ENCODE data around the gene EFCAB8. TPM values are rescaled to one million over a fixed set of nuclear protein-coding genes. Genes with fewer than 3 reads are reported as not detected.

The EFCAB8 gene
- total RNA-seq, 1 experiment from 2014 or later = 0.09 TPM

GRCh38 chr20:33005908-33006775 lies 147.4 kb downstream of the EFCAB8 start:
- WGBS (ENCODE audit: extremely low coverage, insufficient read length, low lambda C conversion rate) = no CpG with 5 or more reads among the region's 8 CpGs
- TF ChIP-seq CTCF (conservative IDR thresholded peaks at IDR 0.05) = no peak

More at GRCh38 chr20:33005908-33006775, 147.4 kb downstream of the EFCAB8 start:
- H3K9ac ChIP-seq (ENCODE audit: extremely low read depth, insufficient read length, low read length) = no peak overlapping the region
- no peak for DNase-seq
- no peak overlapping the region for H4K91ac ChIP-seq (ENCODE audit: insufficient read length, low read depth, low read length)
- H3K23me2 ChIP-seq (ENCODE audit: insufficient read length, low read depth, low read length, poor library complexity, severe bottlenecking) = no peaks in the 10 kb centered on the region
- H2BK5ac ChIP-seq (ENCODE audit: insufficient read length, low read length) = no peak overlapping the region
- no peak overlapping the region for H3K4me2 ChIP-seq (ENCODE audit: insufficient read depth, insufficient read length, low read length)
- H3K4me1 Mint-ChIP-seq = no peaks in the 10 kb centered on the region
- H4K5ac ChIP-seq (ENCODE audit: insufficient read length, low read depth, low read length) = no peak overlapping the region
- H2AFZ ChIP-seq (ENCODE audit: low read length) = no peak overlapping the region
- H3K9me3 Mint-ChIP-seq = peaks cover 5% of the 10 kb centered on the region in 2 experiments; a peak in 3 of 5 replicates
- no peaks in the 10 kb centered on the region for H3K9me3 ChIP-seq (ENCODE audit: control insufficient read depth, low read depth, low read length)
- H3K56ac ChIP-seq (ENCODE audit: insufficient read length, low read depth, low read length) = no peak overlapping the region
- no peak overlapping the region for H3K4ac ChIP-seq (ENCODE audit: low read depth, low read length)
- H3K27ac Mint-ChIP-seq = no peak overlapping the region
- H3K27ac ChIP-seq (ENCODE audit: insufficient read length, low read depth, low read length) = no peak overlapping the region
- no peaks in the 10 kb centered on the region for H3K4me1 ChIP-seq (ENCODE audit: insufficient read depth, low read length)
- no peak overlapping the region for H2AK5ac ChIP-seq (ENCODE audit: insufficient read length, low read length)
- no peaks in the 10 kb centered on the region for H3K79me2 ChIP-seq (ENCODE audit: insufficient read depth, low read length)
- no peak overlapping the region for H2BK15ac ChIP-seq (ENCODE audit: low read depth, low read length)
- H3K27me3 ChIP-seq (ENCODE audit: insufficient read depth, low read length) = no peaks in the 10 kb centered on the region
- H3K36me3 Mint-ChIP-seq (ENCODE audit: insufficient read depth in 1 of 3, low read depth in 3 of 3) = peaks cover 0 to 4% (median 0%) of the 10 kb centered on the region in 3 experiments; a peak in 3 of 7 replicates
- no peak overlapping the region for H2BK12ac ChIP-seq (ENCODE audit: insufficient read length, low read depth, low read length)
- H3K23ac ChIP-seq (ENCODE audit: insufficient read length, low read depth, low read length) = no peak overlapping the region
- no peak overlapping the region for H3K4me3 Mint-ChIP-seq
- no peak overlapping the region for H2BK120ac ChIP-seq (ENCODE audit: low read depth, low read length, poor library complexity, severe bottlenecking)
- no peak overlapping the region for H4K8ac ChIP-seq (replicated peaks; ENCODE audit: insufficient read length, low read depth, low read length)
- no peak overlapping the region for H3K18ac ChIP-seq (ENCODE audit: insufficient read length, low read depth, low read length)
- H3K14ac ChIP-seq (ENCODE audit: insufficient read depth, low read length) = no peak overlapping the region
- H3T11ph ChIP-seq (ENCODE audit: low read length) = no peak overlapping the region
- peaks cover 5% of the 10 kb centered on the region for H3K27me3 Mint-ChIP-seq (ENCODE audit: low read depth)
- H4K20me1 ChIP-seq (ENCODE audit: control insufficient read depth, insufficient read depth, insufficient read length) = no peaks in the 10 kb centered on the region
- no peaks in the 10 kb centered on the region for H3K79me1 ChIP-seq (ENCODE audit: insufficient read depth, low read depth, low read length, poor library complexity, severe bottlenecking)
- H2BK20ac ChIP-seq (ENCODE audit: low read depth, low read length, poor library complexity, severe bottlenecking) = no peak overlapping the region

Measured in H9 (cell line).